Stomach (tissue), 9 donors: ENCODE data around the gene CHST11. TPM values are rescaled to one million over a fixed set of nuclear protein-coding genes. Genes with fewer than 3 reads are reported as not detected.

Experiments
- DNase-seq, 2 donors: peaks; one replicate each; pipeline versions ENCODE4 v3.0.0 to v3.0.0-alpha.2; 2013 to 2019
- H3K27ac ChIP-seq, 5 donors: fragments of 200-600 bp in 4 of 5; sonication (generic) in 4 of 5; one replicate each; pipeline ENCODE4 v1.5.1; 2013 to 2019; ENCODE audit warnings: mild to moderate bottlenecking in 1 of 5, moderate library complexity in 1 of 5
- H3K27me3 ChIP-seq, 3 donors: fragments of 200-600 bp; sonication (generic); one replicate each; pipeline ENCODE4 v1.5.1; 2017 to 2019; ENCODE audit warnings: mixed run types in 1 of 3
- H3K36me3 ChIP-seq, 4 donors: fragments of 200-600 bp; sonication (generic); 1 replicate in 3 of 4; 2 replicates in 1 of 4; pipeline ENCODE4 v1.5.1; 2016 to 2019
- H3K4me1 ChIP-seq, 4 donors: fragments of 200-600 bp; sonication (generic); one replicate each; pipeline ENCODE4 v1.5.1; 2016 to 2019
- H3K4me3 ChIP-seq, 4 donors: fragments of 200-600 bp; sonication (generic) in 3 of 4; one replicate each; pipeline ENCODE4 v1.5.1; 2016 to 2019; ENCODE audit warnings: mild to moderate bottlenecking in 1 of 4
- H3K9me3 ChIP-seq, 4 donors: fragments of 200-600 bp; sonication (generic); one replicate each; pipeline ENCODE4 v1.5.1; 2016 to 2019
- EP300 ChIP-seq: sonication (generic); formaldehyde crosslinking; IDR thresholded peaks from one replicate; pipeline ENCODE4 v1.6.1; 2017; ENCODE audit warnings: antibody characterized with exemption
- POLR2A ChIP-seq, 4 donors: fragments of 450-650 bp; IDR thresholded peaks; one replicate each; pipeline ENCODE4 v1.6.1; 2016; ENCODE audit warnings: antibody characterized with exemption in 4 of 4, control low read depth in 2 of 4, mild to moderate bottlenecking in 1 of 4, moderate library complexity in 1 of 4
- POLR2AphosphoS5 ChIP-seq, 3 donors: sonication (generic); formaldehyde crosslinking; IDR thresholded peaks; one replicate each; pipeline ENCODE4 v1.6.1; 2016; ENCODE audit warnings: antibody characterized with exemption in 3 of 3
- WGBS, 5 donors: extraction: QIAGEN DNeasy Blood & Tissue Kit in 3 of 5; methylation state at CpG; one replicate each; pipeline versions ENCODE4 v1.1.5 to v1.1.7; 2013 to 2018; 5-methylcytosine and 5-hydroxymethylcytosine counted together
- intact Hi-C: fragments of 100-400 bp; cut with DNase I; formaldehyde crosslinking; loops from one replicate; pipeline ENCODE4 v1.15.1; 2023; ENCODE audit warnings: low total_unique reads
- polyA plus RNA-seq, 3 donors: library from polyadenylated mRNA; stranded (reverse); fragments of 200-250 nt; gene quantifications; one replicate each; pipeline ENCODE4 v1.2.3, GENCODE V29; 2013
- total RNA-seq, 5 donors: library from RNA; depleted of rRNA; stranded (reverse); fragments of >200 nt; gene quantifications; one replicate each; pipeline versions ENCODE4 v1.1.0 to v1.2.3, GENCODE V29; 2014 to 2016
- TF ChIP-seq, protein P1 (sequence below), 7 experiments: fragments of 450-650 bp in 4 of 7; fragments of 200-600 bp in 3 of 7; sonication (generic) in 3 of 7; IDR thresholded peaks; one replicate each; pipeline ENCODE4 v1.5.1; 2016 to 2019; ENCODE audit warnings: antibody characterized with exemption in 7 of 7, control low read depth in 2 of 7, mild to moderate bottlenecking in 1 of 7
- donor health status: healthy with polysubstance abuse.
- donor health status: Bipolar disorder and iron deficiency.
- donor health status: healthy.

CHST11 gene
- total and polyA plus RNA-seq, 8 donors: 2.3 to 192 (median 18.6) TPM

DNA sequence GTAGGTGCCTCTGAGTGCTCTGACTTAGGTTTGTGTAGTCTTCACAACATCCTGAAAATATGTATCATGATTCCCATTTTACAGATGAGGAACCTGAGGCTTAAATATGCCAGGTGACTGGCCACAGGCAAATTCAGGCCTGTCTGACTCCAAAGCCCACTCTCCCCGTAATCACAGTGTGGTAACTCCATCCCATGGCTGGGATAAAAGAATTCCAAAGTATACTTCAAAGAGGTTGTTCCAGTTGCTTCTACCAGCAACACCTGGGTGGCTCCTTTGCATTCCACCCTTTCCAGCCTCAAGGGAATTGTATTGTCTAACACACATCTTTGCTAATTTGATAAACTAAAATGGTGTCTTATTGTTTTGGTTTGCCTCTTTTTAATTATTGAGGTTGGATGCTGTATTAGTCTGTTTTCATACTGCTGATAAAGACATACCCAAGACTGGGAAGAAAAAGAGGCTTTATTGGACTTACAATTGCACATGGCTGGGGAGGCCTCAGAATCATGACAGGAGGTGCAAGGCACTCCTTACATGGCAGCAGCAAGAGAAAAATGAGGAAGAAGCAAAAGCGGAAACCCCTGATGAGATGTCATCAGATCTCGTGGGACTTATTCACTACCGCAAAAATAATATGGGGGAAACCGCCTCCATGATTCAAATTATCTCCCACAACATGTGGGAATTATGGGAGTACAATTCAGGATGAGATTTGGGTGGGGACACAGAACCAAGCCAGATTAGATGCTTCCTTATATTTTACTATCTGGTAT is 9.9 kb upstream of the CHST11 start:
- H3K9me3 ChIP-seq: no peaks in the 10 kb centered on the region
- H3K27me3 ChIP-seq: no peaks in the 10 kb centered on the region
- no peaks in the 10 kb centered on the region for H3K36me3 ChIP-seq
- intact Hi-C loops: no loop called here
- H3K27ac ChIP-seq: no peak overlapping the region
- TF ChIP-seq, protein P1, sequence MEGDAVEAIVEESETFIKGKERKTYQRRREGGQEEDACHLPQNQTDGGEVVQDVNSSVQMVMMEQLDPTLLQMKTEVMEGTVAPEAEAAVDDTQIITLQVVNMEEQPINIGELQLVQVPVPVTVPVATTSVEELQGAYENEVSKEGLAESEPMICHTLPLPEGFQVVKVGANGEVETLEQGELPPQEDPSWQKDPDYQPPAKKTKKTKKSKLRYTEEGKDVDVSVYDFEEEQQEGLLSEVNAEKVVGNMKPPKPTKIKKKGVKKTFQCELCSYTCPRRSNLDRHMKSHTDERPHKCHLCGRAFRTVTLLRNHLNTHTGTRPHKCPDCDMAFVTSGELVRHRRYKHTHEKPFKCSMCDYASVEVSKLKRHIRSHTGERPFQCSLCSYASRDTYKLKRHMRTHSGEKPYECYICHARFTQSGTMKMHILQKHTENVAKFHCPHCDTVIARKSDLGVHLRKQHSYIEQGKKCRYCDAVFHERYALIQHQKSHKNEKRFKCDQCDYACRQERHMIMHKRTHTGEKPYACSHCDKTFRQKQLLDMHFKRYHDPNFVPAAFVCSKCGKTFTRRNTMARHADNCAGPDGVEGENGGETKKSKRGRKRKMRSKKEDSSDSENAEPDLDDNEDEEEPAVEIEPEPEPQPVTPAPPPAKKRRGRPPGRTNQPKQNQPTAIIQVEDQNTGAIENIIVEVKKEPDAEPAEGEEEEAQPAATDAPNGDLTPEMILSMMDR (IDR thresholded peaks at IDR 0.05): no peak
- TF ChIP-seq EP300 (no peak), POLR2A (IDR thresholded peaks at IDR 0.05) (no peak), POLR2AphosphoS5 (IDR thresholded peaks at IDR 0.05) (no peak)
- WGBS, 5 donors: 90 to 97% (median 93%) methylated on average over 5 of the region's 5 CpGs
- DNase-seq: no peak
- H3K4me3 ChIP-seq: no peak overlapping the region
- H3K4me1 ChIP-seq: no peaks in the 10 kb centered on the region

DNA sequence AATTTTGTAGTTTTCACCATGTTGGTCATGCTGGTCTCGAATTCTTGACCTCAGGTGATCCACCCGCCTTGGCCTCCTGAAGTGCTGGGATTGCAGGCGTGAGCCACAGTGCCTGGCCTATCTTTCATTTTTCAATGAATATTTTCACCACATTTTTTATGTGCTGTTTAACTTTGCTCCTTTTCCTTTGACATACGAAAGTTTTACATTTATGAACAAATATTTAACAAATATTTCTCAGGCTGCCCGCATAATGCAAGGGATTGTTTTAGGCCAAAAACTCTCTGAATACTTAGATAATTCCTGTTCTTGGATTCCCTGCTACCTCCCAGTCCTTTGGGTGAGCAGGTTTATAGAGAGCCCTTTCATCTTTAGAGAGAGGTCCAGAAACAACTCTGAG is 8.7 kb upstream of the CHST11 start:
- 66 to 79% (median 72%) methylated on average over 5 of the region's 5 CpGs for WGBS, 5 donors
- intact Hi-C loops: no loop called here
- no peak for DNase-seq
- H3K4me1 ChIP-seq: no peaks in the 10 kb centered on the region
- no peaks in the 10 kb centered on the region for H3K27me3 ChIP-seq
- H3K27ac ChIP-seq: no peak overlapping the region
- no peak overlapping the region for H3K4me3 ChIP-seq
- TF ChIP-seq EP300 (no peak), POLR2A (IDR thresholded peaks at IDR 0.05) (no peak), POLR2AphosphoS5 (IDR thresholded peaks at IDR 0.05) (no peak)
- TF ChIP-seq, protein P1 (IDR thresholded peaks at IDR 0.05): no peak
- H3K9me3 ChIP-seq: no peaks in the 10 kb centered on the region
- no peaks in the 10 kb centered on the region for H3K36me3 ChIP-seq

DNA sequence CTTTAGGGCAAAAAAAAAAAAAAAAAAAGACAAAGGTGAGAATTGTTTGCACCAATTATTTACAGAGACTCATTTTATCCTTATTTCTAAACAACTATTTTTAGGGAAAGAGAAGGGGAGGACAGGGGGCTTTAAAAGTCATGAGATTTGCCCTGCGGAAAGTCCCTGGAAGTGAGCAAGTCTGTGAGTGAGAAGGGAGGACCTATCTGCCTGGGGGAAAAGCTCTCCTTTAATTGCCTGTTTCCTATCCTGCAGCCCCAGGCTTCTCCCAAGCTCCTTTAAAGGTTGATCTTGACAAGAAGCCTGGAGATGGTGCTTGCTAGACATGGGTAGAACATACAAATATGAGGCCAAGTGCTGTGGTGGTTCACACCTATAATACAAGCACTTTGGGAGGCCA is 8.3 kb upstream of the CHST11 start:
- intact Hi-C loops: no loop called here
- Histone ChIP-seq H3K4me3 (no peak overlapping the region), H3K27me3 (no peaks in the 10 kb centered on the region), H3K27ac (no peak overlapping the region), H3K36me3 (no peaks in the 10 kb centered on the region), H3K9me3 (no peaks in the 10 kb centered on the region), H3K4me1 (no peaks in the 10 kb centered on the region)
- WGBS, 5 donors: 80 to 96% (median 93%) methylated on average over 1 of the region's 1 CpG
- DNase-seq: no peak
- TF ChIP-seq POLR2A (IDR thresholded peaks at IDR 0.05): no peak
- TF ChIP-seq, protein P1 (IDR thresholded peaks at IDR 0.05): no peak
- TF ChIP-seq EP300: no peak
- TF ChIP-seq POLR2AphosphoS5 (IDR thresholded peaks at IDR 0.05): no peak

DNA sequence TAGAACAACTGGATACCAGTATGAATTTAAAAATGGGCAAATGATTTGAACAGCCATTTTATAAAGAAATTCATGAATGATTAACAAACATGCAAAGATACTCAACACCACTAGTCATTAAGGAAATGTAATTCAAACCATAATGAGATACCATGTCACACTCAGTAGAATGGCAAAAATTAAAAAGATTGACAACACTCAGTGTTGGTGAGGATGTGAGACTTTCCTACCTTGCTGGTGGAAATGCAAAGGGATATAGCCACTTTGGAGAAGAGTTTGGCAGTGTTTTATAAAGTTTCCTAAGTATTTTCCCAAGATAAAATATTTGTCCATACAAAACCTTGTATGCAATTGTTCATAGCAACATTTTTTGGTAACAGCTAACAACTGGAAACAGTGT is 6.0 kb upstream of the CHST11 start:
- no peaks in the 10 kb centered on the region for H3K9me3 ChIP-seq
- peaks cover 0 to 11% (median 7%) of the 10 kb centered on the region in 4 donors for H3K4me1 ChIP-seq
- no peaks in the 10 kb centered on the region for H3K27me3 ChIP-seq
- DNase-seq: no peak
- H3K27ac ChIP-seq: no peak overlapping the region
- H3K36me3 ChIP-seq: no peaks in the 10 kb centered on the region
- intact Hi-C loops: no loop called here
- H3K4me3 ChIP-seq: no peak overlapping the region
- TF ChIP-seq EP300 (no peak), POLR2AphosphoS5 (IDR thresholded peaks at IDR 0.05) (no peak), POLR2A (IDR thresholded peaks at IDR 0.05) (no peak)
- TF ChIP-seq, protein P1 (IDR thresholded peaks at IDR 0.05): no peak
